OCI-LY1 (cell line): ENCODE measurements around the gene TM9SF4.

ENCODE experiments used
- H2AFZ ChIP-seq: fragments of 200-600 bp; sonication (generic), shearing (Covaris generic); 2 replicates; pipeline ENCODE4 v1.6.0; 2014; ENCODE audit warnings: antibody characterized with exemption, mild to moderate bottlenecking, low read length
- H3F3A ChIP-seq: fragments of 200-600 bp; sonication (generic), shearing (Covaris generic); 2 replicates; pipeline ENCODE4 v1.6.0; 2014; ENCODE audit warnings: mild to moderate bottlenecking, antibody characterized with exemption, low read length, moderate library complexity; ENCODE audit not compliant: insufficient read depth
- H3K27ac ChIP-seq: fragments of 200-600 bp; sonication (generic); 2 replicates; pipeline ENCODE4 v1.5.1; 2014; ENCODE audit warnings: low read length, mixed run types, mild to moderate bottlenecking, low read depth; ENCODE audit not compliant: poor library complexity, severe bottlenecking
- H3K27me3 ChIP-seq: fragments of 200-600 bp; sonication (generic); 2 replicates; pipeline ENCODE4 v1.6.0; 2014; ENCODE audit warnings: antibody characterized with exemption, mild to moderate bottlenecking, low read length, moderate library complexity; ENCODE audit not compliant: insufficient read depth
- H3K36me3 ChIP-seq: fragments of 200-600 bp; sonication (generic); 2 replicates; pipeline ENCODE4 v1.6.1; 2014; ENCODE audit warnings: mild to moderate bottlenecking, antibody characterized with exemption, low read length, moderate library complexity, mixed read lengths; ENCODE audit not compliant: insufficient read depth
- H3K4me1 ChIP-seq: fragments of 200-600 bp; sonication (generic); 2 replicates; pipeline ENCODE4 v1.5.1; 2014; ENCODE audit warnings: mild to moderate bottlenecking, low read length, moderate library complexity; ENCODE audit not compliant: insufficient read depth, severe bottlenecking
- H3K4me2 ChIP-seq: fragments of 200-600 bp; sonication (generic), shearing (Covaris generic); 2 replicates; pipeline ENCODE4 v1.6.1; 2014; ENCODE audit warnings: low read length
- H3K4me3 ChIP-seq: fragments of 200-600 bp; sonication (generic); 2 replicates; pipeline ENCODE4 v1.5.1; 2014; ENCODE audit warnings: low read length, low read depth, mild to moderate bottlenecking, mixed read lengths; ENCODE audit not compliant: poor library complexity, severe bottlenecking
- H3K79me2 ChIP-seq: fragments of 200-600 bp; shearing (Covaris generic); 2 replicates; pipeline ENCODE4 v1.6.1; 2016; ENCODE audit warnings: mixed run types, low read length, mixed read lengths; ENCODE audit not compliant: insufficient read depth
- H3K9ac ChIP-seq: fragments of 200-600 bp; sonication (generic), shearing (Covaris generic); 2 replicates; pipeline ENCODE4 v1.6.1; 2014; ENCODE audit warnings: mild to moderate bottlenecking, low read length, mixed read lengths
- H3K9me2 ChIP-seq: fragments of 200-600 bp; sonication (generic), shearing (Covaris generic); 2 replicates; pipeline ENCODE4 v1.6.1; 2014; ENCODE audit warnings: low read depth, mild to moderate bottlenecking, low read length, mixed read lengths
- H3K9me3 ChIP-seq: fragments of 200-600 bp; shearing (Covaris generic); 2 replicates; pipeline ENCODE4 v1.6.1; 2014; ENCODE audit warnings: low read length, mixed read lengths
- H4K20me1 ChIP-seq: fragments of 200-600 bp; sonication (generic), shearing (Covaris generic); 2 replicates; pipeline ENCODE4 v1.6.0; 2016; ENCODE audit warnings: mild to moderate bottlenecking, low read length; ENCODE audit not compliant: insufficient read depth
- CTCF ChIP-seq: fragments of 200-600 bp; sonication (generic), shearing (Covaris generic); IDR thresholded peaks from 2 replicates; pipeline ENCODE4 v1.5.1; 2017; ENCODE audit warnings: mild to moderate bottlenecking, antibody characterized with exemption, low read length, moderate library complexity, mixed read lengths
- EZH2 ChIP-seq: fragments of 200-600 bp; sonication (generic), shearing (Covaris generic); IDR thresholded peaks from 2 replicates; pipeline ENCODE4 v1.8.0; 2017; ENCODE audit warnings: borderline replicate concordance, mixed run types, mild to moderate bottlenecking, antibody characterized with exemption, low read length, moderate library complexity, mixed read lengths

The TM9SF4 gene

GRCh38 chr20:32078322-32078721 is 31.2 kb upstream of the TM9SF4 start:
- Histone ChIP-seq H3F3A (no peaks in the 10 kb centered on the region), H3K9me3 (no peaks in the 10 kb centered on the region), H3K9me2 (no peaks in the 10 kb centered on the region), H3K79me2 (no peaks in the 10 kb centered on the region), H3K27ac (no peak overlapping the region), H4K20me1 (no peaks in the 10 kb centered on the region), H3K4me3 (no peak overlapping the region), H3K9ac (no peak overlapping the region), H3K36me3 (no peaks in the 10 kb centered on the region), H3K27me3 (no peaks in the 10 kb centered on the region), H3K4me2 (no peak overlapping the region), H2AFZ (no peak overlapping the region), H3K4me1 (no peaks in the 10 kb centered on the region)
- TF ChIP-seq CTCF = no peak
- no peak for TF ChIP-seq EZH2

GRCh38 chr20:32078791-32079190 is 30.7 kb upstream of the TM9SF4 start:
- Histone ChIP-seq H3K4me3 (no peak overlapping the region), H3K4me1 (no peaks in the 10 kb centered on the region), H3K79me2 (no peaks in the 10 kb centered on the region), H3K27me3 (no peaks in the 10 kb centered on the region), H2AFZ (no peak overlapping the region), H3K9me2 (no peaks in the 10 kb centered on the region), H3F3A (no peaks in the 10 kb centered on the region), H3K27ac (no peak overlapping the region), H3K4me2 (no peak overlapping the region), H3K36me3 (no peaks in the 10 kb centered on the region), H3K9me3 (no peaks in the 10 kb centered on the region), H4K20me1 (no peaks in the 10 kb centered on the region), H3K9ac (no peak overlapping the region)
- TF ChIP-seq CTCF = no peak
- no peak for TF ChIP-seq EZH2

DNA sequence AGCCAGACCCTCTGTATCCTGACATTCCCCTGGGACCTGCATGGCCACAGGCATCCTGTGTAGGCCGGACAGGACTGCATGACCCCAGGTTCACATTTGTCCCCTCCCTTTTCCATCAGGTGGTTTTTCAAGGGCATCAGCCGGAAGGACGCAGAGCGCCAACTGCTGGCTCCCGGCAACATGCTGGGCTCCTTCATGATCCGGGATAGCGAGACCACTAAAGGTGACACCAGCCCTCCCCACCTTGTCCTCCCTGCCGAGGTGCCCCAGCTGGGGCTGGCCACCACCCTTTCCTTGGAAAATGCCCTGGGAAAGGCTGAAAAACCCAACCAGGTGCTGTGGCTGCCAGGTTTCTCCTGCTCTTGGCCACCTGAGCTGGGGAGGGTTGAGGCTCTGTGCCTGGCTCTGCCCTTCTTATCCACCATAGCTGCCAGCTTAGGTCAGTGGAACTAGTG is 29.8 kb upstream of the TM9SF4 start:
- Histone ChIP-seq H3K4me3 (no peak overlapping the region), H3K9ac (no peak overlapping the region), H3K27ac (no peak overlapping the region), H3K36me3 (no peaks in the 10 kb centered on the region), H2AFZ (no peak overlapping the region), H3K9me2 (no peaks in the 10 kb centered on the region), H4K20me1 (no peaks in the 10 kb centered on the region), H3K4me1 (no peaks in the 10 kb centered on the region), H3F3A (no peaks in the 10 kb centered on the region), H3K4me2 (no peak overlapping the region), H3K79me2 (no peaks in the 10 kb centered on the region), H3K27me3 (no peaks in the 10 kb centered on the region), H3K9me3 (no peaks in the 10 kb centered on the region)
- TF ChIP-seq CTCF = peak; percentile 10; the same call in 1 of the 2 replicates
- no peak for TF ChIP-seq EZH2
